ENCODE results near the gene PHACTR1.

- TF ChIP-seq POLR2A (IDR thresholded peaks at IDR 0.05; ENCODE audit: low read length) (no peak), GATA1 (IDR thresholded peaks at IDR 0.05; ENCODE audit: low read depth, low read length) (no peak)
Observed at GRCh38 chr6:13194852-13195251, 478.3 kb downstream of the PHACTR1 start.
